ENCODE measurements around the gene SMTN.
"Not testable (repeated sequence)": the region's sequence is repeated elsewhere in the genome, so short reads cannot be mapped to it uniquely, and the experiment has no call there.

Gene SMTN

DNA sequence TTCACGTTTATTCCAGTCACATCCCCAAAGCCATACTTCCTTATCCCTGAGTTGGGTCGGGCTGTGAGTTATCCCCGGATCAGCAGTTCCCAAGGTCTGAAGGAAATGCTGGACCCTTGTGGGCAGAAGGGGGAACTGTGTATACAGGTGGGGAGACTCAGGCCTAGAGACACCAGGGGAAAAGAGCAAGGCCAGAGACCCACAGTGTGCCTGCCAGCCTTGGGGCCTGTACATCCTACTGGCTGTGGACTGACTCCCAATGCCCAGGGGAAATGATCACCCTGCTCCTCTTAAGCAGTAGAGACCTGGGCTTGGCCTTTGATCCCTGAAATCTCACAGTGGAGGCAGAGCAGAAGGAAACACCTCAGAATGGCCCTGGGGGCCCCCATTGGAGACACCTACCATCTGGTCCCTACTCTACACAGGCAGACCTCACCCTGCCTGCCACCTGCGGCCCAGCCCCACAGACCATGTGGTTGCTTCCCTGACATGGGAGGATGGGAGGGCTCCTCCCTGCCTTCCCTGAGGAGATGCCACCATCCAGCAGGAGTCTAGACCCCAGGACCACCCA lies 25.0 kb downstream of the SMTN start:
- DNase-seq = no peak

DNA sequence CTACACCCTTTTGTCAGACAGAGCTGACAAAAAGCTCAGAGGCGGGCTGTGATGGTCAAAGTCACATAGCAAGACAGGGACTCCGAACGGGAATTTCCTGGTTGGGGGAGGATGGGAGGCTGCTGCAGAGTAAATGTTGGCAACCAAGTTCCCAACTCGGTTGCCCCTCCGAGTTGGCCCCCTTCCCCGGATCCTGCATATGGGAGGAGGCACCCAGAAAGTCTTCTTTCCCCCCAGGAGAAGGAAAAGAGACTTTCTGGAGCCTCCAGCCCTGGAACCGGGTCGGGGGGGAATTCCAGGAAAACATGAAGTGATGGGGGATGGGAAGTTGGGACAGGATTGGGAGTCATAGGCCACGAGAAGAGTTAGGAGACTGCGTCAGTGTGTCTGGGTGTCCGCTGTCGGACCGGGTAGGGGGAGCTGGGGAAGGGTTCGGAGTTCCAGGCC lies 25.6 kb downstream of the SMTN start:
- no peak for DNase-seq

DNA sequence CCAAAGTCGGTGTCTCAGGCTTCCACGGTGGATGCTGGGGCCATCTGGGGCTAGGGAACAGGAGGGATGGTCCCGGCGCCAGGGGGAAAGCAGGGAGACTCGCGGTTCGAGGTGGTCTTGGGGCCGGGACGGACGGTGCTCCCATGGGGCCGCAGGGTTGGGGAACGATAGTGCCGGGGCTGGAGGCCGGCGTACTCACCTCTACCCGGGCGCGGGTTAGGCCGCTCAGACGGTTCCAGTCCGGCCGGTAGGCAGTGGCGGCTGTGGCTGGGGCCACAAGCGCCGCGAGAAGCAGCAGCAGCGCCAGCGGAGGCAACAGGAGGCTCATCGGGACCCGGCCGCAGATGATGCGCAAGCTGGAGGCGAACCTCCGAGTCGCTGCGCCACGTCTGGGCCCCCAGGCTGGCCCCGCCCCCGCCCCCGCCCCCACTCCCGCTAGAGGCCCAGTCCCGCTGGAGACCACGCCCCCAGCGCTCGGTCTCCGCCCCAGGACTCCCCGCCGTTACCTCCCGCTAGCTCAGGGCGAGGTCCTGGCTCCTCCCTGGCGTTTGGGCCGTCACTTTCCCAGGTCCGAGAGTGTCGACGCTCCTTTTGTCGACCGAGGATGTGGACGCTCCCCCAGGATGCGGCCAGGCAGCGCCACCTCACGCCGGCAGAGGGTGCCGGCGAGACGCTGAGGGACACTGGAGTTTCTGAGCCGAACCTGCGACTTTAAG lies 26.2 kb downstream of the SMTN start, which contains the start of gene SELENOM:
Gene SELENOM (minus strand): TSS at position 391 of the 716 bp plus-strand sequence. CDS start 63 bp downstream, at position 328.
- DNase-seq = peak; percentile 89 to 92

DNA sequence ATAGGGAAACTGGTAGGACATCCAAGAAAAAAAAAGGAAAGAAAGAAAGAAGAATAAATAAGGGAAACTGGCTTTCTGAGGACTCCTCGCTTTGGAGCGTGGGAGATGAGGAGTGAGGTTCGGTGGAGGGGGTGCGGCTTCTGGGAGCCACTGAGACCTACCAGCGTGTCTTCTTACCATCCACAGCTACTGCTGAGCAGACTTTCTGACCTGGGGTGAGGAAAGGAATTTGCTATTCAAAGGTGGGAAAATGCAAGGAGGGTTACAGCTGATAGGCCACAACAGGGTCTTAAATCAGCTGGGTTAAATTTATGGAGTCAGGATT lies 26.7 kb downstream of the SMTN start:
- no peak for DNase-seq

DNA sequence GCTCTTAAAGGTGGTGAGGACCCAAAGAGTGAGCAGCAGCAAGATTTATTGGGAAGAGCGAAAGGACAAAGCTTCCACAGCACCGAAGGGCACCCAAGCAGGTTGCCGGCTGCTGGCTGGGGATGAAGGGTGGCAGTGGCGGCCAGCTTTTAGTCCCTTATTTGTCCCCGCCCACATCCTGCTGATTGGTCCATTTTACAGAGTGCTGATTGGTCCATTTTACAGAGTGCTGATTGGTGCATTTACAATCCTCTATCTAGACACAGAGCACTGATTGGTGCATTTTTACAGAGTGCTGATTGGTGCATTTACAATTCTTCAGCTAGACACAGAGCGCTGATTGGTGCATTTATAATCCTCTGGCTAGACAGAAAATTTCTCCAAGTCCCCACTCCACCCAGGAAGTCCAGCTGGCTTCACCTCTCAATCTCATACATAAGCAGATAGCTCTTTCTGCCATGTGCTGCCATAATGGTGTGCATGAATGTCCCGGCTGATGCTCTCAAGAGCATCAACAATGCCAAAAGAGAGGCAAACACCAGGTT lies 31.5 kb downstream of the SMTN start:
- DNase-seq = not testable (repeated sequence)

DNA sequence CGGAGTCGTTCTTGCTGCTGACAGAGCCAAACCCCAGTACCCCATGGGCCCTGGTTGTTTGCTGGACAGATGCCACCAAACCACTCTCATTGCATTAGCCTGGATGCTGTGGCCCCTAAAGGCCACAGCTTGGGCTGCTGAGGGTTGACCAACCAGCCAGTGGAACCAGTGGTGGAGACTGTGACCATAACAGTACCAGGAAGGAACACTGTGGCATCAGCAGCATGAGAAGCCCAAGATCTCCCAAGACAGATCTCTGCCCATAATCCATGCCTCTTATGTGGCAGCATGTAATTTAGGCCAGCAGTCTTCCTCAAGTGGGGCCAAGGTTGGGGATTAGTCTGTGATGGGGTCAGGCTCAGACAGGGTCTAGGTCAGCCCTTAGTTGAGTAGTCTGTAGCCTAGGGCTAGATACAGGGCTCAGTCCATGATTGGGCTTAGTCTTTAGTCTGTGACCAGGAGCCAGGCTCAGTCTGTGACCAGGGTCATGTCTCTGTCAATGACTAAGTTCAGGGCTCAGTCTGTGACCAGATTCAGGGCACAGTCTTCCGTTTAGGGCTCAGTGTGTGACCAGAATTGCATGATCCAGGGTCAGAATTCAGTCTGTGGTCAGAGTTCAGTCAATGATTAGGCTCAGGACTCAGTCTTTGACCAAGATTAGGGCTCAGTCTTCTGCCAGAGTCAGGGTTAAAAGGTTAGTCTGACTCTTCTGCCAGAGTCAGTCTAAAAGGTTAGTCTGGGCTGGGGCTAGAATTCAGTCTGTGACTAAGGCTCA lies 37.1 kb downstream of the SMTN start:
- DNase-seq = no peak

DNA sequence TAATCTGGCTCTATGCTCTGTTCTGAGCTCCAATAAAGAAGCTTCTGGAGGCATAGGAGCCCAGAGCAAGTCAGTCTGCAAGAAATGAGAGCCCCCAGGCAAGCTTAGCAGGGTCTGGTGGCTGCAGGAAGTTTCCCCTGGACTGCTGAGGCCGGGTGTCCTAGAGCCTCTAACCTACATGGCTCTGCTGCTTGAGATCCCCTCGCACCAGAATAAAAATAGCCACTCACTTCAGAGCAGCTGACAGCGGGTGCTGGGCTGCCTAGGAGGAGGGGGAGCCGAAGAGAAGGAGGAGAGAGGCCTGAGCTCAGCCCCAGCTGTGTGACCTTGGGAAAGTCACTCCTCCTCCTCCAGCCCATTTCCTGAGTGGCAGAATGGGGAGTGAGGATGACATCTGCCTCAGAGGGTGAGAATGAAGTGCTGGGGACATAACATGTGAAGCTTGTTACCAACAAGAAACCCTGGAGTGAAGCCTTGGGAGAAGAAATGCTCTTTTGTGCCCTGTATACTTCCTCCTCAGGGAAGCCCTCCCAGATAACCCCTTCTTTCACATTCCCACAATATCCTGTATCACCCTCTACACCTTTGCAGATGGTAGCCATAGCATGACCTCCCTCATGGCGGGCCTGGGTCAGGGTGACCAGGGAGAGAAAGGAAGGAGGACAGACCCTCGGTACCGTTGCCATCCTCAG lies 38.1 kb downstream of the SMTN start:
- DNase-seq = no peak

DNA sequence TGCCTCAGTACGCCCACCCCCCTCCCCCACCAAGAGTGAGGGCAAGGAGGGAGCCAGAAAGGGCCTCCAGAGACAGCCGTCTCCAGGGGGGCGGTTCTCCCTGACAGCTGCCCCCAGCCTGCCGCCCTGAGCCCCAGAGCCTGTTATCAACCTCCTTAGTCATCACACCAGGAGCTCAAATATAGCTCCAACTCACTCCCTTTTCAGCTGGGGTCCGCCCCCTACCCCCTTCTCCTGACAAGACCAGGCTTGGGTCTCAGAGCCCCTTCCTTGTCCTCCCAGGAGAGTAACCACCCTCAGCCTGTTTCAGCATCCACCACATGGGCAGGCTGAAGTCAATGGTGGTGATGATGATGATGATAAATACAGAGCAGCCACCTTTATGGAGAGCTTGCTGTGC lies 39.1 kb downstream of the SMTN start:
- DNase-seq = no peak

DNA sequence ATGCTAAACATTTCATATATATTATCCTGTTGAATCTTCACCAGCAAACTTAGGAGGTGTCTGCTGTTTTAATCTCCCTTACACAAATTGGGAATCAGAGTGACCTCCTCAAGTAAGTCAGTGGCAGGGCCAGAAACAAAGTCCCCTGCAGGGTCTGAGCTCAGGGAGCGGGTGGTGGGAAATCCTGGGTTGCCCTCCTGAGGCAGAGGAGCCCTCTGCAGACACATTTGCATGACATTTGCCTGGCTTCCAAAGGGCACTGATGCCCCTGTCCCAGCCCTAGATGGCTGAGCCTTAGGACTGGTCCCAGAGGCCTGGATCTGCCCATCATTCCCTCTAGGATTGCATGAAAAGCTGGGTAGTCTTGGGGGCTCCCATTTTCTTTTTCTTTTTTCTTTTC lies 39.5 kb downstream of the SMTN start:
- no peak for DNase-seq

DNA sequence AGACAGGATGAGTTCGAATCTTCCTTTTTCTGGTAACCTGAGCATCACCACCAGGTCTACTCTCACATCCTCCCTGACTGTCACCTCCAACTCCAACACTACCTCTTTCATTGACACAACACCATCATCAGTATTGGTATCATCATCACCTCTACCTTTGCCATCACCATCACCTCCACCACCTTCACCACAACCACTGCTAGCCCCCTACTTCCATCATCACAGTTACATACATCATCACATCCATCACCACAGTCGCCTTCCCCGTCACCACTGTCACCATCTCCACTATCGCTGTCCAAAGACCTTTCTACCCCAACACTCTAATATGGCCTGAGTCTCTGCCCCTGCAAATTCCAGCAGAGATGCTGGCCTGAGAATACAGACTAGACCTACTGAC lies 40.3 kb downstream of the SMTN start:
- DNase-seq = no peak

DNA sequence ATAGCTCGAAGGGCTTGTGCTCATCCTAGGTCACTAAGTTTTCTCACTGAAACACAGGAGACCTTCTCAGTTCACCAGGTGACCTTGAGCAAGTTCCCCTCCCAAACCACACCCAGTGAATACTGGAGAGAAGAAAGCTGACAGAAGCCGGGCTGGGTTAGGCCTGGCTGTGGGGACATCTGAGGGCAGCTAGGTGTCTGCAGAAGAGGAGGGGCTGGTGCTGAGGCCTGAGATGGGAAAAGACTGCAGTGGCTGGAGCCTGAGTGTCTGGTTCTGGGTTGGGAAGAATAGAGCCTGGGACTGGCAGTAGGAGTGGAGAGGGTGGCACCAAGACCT lies 41.0 kb downstream of the SMTN start:
- DNase-seq = no peak

DNA sequence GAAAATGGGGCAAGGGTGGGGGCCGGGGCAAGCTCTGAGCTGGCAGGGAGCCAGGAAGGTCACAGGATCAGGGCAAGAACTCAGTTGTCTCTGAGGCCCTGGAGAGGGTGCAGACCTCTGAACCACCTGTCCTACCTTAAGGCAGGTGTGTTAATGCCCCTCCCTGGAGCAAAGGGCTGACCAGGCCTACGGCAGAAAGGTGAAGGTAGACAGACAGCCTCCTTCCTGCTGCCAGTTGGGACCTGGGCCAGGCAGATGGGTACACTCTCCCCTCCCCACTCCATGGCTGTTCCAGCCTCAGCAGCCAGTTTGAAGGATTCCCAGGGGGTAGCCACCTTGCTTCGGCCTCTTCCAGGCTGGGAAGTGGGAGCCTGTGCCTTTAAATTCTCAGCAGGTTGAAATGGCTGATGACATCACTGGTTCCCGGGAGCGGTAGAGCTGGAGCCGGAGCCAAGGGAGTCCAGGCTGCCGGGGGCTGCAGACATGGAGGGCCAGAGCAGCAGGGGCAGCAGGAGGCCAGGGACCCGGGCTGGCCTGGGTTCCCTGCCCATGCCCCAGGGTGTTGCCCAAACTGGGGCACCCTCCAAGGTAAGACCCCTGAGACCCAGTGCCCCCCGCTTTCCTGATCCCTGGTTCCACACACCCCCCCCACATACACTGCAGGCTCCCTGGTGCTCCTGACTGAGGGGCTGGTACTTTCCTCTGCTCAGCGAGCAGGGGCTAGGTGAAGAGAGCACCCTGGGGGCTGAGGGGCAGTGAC lies 41.6 kb downstream of the SMTN start, which contains the start of gene INPP5J:
Gene INPP5J (plus strand): TSS at position 435 of the 760 bp plus-strand sequence. CDS start 49 bp downstream, at position 484.
- no peak for DNase-seq

DNA sequence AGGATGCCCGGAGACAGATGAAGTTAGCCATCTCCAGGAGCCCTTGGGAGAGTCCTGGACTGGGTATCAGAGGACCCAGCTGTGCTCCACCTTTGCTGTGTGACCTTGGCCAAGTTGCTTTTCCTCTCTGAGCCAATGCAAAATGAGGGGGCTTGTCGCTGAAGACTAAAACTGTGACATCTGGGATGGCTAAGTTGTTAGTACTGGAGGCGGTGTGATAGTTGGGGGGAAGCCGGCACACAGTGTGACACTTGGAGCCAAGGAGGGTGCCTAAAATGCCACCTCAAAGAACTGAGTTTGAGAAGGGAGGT lies 42.1 kb downstream of the SMTN start:
- no peak for DNase-seq

DNA sequence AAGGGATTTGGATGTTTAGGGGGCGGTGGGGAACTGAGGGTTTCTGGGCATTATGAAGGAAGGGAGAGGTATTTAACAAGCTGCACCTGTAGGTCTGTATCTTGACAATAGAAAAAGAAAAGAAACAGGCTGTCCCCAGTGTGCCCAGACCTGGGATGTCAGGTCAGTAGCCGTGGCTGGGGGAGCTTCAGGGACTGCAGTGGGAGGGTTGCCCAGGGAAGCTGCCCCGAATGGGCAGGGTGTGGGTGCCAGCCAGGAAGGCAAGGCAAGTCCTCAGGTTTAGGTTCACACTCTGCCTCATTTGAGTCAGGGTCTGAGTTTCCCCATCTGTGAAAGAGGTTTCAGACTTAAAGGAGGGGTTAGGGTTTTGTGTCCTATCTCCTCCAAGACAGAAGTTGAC lies 43.2 kb downstream of the SMTN start:
- no peak for DNase-seq

DNA sequence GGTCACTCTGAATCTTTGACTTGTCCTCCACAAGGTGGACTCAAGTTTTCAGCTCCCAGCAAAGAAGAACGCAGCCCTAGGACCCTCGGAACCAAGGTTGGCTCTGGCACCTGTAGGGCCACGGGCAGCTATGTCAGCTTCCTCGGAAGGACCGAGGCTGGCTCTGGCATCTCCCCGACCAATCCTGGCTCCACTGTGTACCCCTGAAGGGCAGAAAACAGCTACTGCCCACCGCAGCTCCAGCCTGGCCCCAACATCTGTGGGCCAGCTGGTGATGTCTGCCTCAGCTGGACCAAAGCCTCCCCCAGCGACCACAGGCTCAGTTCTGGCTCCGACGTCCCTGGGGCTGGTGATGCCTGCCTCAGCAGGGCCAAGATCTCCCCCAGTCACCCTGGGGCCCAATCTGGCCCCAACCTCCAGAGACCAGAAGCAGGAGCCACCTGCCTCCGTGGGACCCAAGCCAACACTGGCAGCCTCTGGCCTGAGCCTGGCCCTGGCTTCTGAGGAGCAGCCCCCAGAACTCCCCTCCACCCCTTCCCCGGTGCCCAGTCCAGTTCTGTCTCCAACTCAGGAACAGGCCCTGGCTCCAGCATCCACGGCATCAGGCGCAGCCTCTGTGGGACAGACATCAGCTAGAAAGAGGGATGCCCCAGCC lies 43.8 kb downstream of the SMTN start:
- no peak for DNase-seq

DNA sequence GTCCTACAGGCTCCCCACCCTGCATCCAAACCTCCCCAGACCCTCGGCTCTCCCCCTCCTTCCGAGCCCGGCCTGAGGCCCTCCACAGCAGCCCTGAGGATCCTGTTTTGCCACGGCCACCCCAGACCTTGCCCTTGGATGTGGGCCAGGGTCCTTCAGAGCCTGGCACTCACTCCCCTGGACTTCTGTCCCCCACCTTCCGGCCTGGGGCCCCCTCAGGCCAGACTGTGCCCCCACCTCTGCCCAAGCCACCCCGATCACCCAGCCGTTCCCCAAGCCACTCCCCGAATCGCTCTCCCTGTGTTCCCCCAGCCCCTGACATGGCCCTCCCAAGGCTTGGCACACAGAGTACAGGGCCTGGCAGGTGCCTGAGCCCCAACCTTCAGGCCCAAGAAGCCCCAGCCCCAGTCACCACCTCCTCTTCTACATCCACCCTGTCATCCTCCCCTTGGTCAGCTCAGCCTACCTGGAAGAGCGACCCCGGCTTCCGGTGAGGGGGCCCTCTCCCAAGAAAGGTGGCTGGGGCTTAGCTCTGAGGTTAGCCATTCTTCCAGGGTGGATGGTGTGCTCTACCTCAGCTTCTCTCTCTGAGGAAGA lies 44.5 kb downstream of the SMTN start:
- DNase-seq = no peak

DNA sequence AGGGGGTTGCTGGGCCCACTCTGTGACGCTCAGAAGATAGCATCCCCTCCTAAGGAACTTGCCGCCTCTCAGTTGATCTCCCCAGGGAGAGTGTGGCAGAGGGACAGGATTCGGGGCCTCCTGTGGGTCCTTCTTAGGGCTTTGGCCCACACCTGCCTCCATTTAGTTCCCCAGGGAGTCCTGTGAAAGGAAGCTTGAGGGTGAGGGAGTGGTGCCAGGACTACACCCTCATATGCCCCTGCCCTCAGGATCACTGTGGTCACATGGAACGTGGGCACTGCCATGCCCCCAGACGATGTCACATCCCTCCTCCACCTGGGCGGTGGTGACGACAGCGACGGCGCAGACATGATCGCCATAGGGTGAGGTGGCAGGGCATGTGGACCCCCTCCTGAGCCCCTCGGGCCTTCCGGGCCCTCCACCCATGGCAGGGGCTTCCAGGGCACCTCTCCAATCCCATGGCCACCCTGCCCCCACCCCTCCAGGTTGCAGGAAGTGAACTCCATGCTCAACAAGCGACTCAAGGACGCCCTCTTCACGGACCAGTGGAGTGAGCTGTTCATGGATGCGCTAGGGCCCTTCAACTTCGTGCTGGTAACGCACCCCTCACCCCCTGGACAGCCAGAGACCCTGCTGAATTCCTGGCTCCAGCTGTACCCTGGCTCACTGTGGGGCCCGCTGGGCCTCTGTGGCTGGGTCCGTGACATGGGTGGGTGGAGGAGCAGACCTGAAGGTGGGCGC lies 45.2 kb downstream of the SMTN start:
- no peak for DNase-seq

DNA sequence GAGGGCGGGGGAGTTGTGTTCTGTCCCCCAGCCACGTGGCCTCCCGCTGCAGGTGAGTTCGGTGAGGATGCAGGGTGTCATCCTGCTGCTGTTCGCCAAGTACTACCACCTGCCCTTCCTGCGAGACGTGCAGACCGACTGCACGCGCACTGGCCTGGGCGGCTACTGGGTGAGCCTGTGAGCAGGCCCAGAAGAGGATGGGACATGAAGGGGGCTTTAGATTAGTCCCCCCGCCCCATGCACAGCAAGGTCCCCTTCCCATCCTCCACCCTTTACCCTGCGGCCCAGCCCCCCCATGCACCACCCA lies 45.7 kb downstream of the SMTN start:
- DNase-seq = no peak

DNA sequence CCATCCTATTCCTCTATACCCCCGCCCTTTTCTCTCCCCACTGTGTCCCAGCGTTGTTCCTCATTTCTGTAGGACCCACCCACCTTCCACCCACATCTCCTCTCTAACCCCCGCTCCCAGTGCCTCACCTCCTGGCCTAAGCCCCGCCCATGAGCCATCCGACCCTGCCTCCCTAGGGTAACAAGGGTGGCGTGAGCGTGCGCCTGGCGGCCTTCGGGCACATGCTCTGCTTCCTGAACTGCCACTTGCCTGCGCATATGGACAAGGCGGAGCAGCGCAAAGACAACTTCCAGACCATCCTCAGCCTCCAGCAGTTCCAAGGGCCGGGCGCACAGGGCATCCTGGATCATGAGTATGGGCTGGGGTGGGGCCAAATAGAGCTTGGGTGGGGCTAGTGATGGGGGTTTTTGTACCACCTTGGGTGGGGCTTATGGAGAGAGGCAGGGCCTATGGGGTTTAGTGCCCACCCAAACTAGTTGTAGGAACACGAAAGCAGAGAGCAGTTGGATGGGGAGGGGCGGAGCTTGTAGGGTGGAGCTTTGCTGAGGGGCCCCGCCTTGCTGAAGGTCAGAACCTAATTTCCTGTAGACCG lies 46.2 kb downstream of the SMTN start:
- DNase-seq = no peak

DNA sequence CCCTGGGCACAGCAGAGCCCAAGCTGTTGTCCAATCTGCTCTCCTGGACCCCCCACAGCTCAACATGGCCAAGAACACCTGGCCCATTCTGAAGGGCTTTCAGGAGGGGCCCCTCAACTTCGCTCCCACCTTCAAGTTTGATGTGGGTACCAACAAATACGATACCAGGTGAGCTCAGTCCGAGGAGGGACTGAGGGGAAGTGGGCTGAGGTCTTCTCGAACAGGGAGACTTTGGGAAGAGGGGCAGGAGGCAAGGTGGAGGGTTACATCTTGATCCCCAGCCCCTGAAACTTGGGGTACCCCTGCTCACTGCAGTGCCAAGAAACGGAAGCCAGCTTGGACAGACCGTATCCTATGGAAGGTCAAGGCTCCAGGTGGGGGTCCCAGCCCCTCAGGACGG lies 47.0 kb downstream of the SMTN start:
- no peak for DNase-seq

DNA sequence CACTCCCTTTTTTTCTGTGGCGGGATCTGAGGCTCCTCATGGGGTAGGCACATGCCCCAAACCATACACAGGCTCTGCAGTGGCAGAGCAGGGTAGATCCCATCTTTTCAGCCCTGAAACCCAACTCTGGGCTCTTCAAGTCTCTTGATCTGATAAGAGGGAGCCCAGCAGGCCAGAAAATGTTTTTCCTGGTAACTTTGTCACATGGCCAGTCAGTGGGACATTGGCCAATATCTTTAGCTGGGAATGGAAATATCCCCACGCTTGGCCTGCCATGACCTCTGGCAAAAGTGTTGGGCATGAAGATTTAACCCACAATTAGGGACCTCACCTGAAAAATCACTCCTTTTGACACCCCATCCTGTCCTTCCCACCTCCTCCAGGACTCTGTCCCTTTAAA lies 49.8 kb downstream of the SMTN start:
- no peak for DNase-seq

Measured in CD4-positive, alpha-beta T cell treated with Interferon alpha-2 for 1 hour (primary cell).